ENCODE data around the gene POLG. TPM values are rescaled to one million over a fixed set of nuclear protein-coding genes. Genes with fewer than 3 reads are reported as not detected.
A peak's percentile ranks its signal among the peaks of the same experiment; 100 is the strongest.

Gene POLG
- total RNA-seq, 1 experiment from 2014 or later: 83.5 TPM

DNA sequence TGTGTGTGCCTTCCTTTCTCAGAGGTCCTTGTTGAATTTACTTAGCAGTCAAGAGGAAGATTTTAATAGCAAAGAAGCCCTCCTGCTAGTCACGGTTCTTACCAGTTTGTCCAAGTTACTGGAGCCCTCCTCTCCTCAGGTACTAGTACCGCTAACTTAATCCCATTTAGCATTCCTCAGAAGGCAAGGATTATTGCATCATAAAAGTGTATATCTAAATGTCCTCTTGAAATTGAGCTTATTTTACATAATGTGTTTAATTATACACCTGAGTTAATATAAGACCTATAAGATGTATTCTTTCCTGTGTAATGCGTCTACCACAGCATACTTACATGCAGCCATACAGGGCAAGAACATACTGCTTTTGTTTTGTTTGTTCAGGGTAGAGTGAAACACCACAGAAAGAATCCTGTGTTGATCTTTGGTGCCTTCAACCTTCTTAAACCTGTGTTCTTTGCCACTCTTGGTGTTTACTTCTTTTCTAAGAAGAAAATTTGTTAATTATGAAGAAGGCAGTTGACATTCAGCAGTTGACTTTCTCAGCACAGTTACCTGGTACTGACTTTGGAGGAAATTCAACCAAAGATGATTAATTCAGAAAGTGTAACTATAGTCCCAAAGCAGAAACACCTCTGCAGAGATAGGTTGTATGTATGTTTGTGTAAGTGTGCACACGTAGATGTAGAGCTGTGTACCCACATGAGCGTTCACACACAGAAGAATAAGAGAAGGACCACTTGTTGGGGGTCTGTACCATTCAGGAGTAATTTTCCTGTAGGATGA lies 33.1 kb downstream of the POLG start:
- Histone ChIP-seq H2AFZ (ENCODE audit: low read length) (no peak overlapping the region), H3K36me3 (ENCODE audit: low read depth, low read length) (peaks cover 59% of the 10 kb centered on the region), H3K4me1 (ENCODE audit: insufficient read depth, low read length) (no peaks in the 10 kb centered on the region), H3K79me2 (ENCODE audit: low read length) (no peaks in the 10 kb centered on the region), H3K9ac (ENCODE audit: low read length) (no peak overlapping the region), H4K20me1 (ENCODE audit: low read length) (no peaks in the 10 kb centered on the region), H3K4me2 (ENCODE audit: low read length) (no peak overlapping the region), H3K9me3 (ENCODE audit: low read length) (no peaks in the 10 kb centered on the region), H3F3A (ENCODE audit: low read length, unreplicated experiment) (no peaks in the 10 kb centered on the region), H3K4me3 (ENCODE audit: low read length) (no peak overlapping the region), H3K27me3 (ENCODE audit: low read length) (no peaks in the 10 kb centered on the region), H3K27ac (ENCODE audit: low read length) (no peak overlapping the region), H3K9me2 (replicated peaks; ENCODE audit: low read length) (no peaks in the 10 kb centered on the region)
- POLR2A ChIA-PET (ENCODE audit: unreplicated experiment): no interaction called here
- intact Hi-C loops (cut with micrococcal nuclease): no loop called here
- CTCF ChIA-PET: interaction anchor here (2.1 kb wide), 1 partner anchor 95 kb away, joined by 24 read pairs; no protein-coding TSS in a partner anchor
- DNase-seq (no peak), ATAC-seq (no peak)
- TF ChIP-seq EZH2phosphoT487 (IDR thresholded peaks at IDR 0.05; ENCODE audit: borderline replicate concordance, low read length): no peak
- TF ChIP-seq, protein P1, sequence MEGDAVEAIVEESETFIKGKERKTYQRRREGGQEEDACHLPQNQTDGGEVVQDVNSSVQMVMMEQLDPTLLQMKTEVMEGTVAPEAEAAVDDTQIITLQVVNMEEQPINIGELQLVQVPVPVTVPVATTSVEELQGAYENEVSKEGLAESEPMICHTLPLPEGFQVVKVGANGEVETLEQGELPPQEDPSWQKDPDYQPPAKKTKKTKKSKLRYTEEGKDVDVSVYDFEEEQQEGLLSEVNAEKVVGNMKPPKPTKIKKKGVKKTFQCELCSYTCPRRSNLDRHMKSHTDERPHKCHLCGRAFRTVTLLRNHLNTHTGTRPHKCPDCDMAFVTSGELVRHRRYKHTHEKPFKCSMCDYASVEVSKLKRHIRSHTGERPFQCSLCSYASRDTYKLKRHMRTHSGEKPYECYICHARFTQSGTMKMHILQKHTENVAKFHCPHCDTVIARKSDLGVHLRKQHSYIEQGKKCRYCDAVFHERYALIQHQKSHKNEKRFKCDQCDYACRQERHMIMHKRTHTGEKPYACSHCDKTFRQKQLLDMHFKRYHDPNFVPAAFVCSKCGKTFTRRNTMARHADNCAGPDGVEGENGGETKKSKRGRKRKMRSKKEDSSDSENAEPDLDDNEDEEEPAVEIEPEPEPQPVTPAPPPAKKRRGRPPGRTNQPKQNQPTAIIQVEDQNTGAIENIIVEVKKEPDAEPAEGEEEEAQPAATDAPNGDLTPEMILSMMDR (conservative IDR thresholded peaks at IDR 0.05; ENCODE audit: low read depth, low read length): no peak
- no peak for TF ChIP-seq EZH2 (IDR thresholded peaks at IDR 0.05; ENCODE audit: low read length, unreplicated experiment)
- BruUV-seq (replicated peaks): no TSS peak

DNA sequence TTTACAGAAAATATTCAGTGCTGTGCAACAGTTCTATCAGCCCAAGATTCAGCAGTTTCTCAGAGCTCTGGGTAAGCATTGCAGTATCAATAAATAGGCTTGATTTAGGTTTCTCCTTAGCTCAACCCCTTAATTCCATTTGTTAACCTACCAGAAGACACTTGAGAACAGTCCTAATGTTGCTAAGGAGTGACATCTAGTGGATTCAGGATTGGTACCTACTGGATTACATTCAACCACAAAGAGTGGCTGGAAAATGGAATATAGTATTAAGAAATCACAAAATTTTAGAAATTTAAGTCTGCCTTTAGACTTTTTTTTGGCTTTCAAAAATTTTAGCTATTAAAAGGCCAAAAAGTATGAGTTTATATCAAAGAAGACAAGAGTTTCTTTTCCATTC lies 34.7 kb downstream of the POLG start:
- no peaks in the 10 kb centered on the region for H3K79me2 ChIP-seq (ENCODE audit: low read length)
- ChIA-PET POLR2A (ENCODE audit: unreplicated experiment) (no interaction called here), CTCF (interaction anchor here (0.6 to 2.1 kb wide), 5 partner anchors 77 to 247 kb away, joined by 3 to 24 read pairs (median 3); no protein-coding TSS in a partner anchor)
- no peak overlapping the region for H2AFZ ChIP-seq (ENCODE audit: low read length)
- no peaks in the 10 kb centered on the region for H3K9me2 ChIP-seq (replicated peaks; ENCODE audit: low read length)
- no peak overlapping the region for H3K4me3 ChIP-seq (ENCODE audit: low read length)
- intact Hi-C loops (cut with micrococcal nuclease): loop anchor here (1.0 kb wide), 1 partner anchor 93 kb away; no protein-coding TSS in a partner anchor
- H3K36me3 ChIP-seq (ENCODE audit: low read depth, low read length): peaks cover 46% of the 10 kb centered on the region
- DNase-seq: peak; percentile 23
- no peaks in the 10 kb centered on the region for H3K27me3 ChIP-seq (ENCODE audit: low read length)
- no TSS peak for BruUV-seq (replicated peaks)
- no peak overlapping the region for H3K9ac ChIP-seq (ENCODE audit: low read length)
- H3K4me2 ChIP-seq (ENCODE audit: low read length): no peak overlapping the region
- H4K20me1 ChIP-seq (ENCODE audit: low read length): no peaks in the 10 kb centered on the region
- H3K27ac ChIP-seq (ENCODE audit: low read length): no peak overlapping the region
- no peaks in the 10 kb centered on the region for H3K4me1 ChIP-seq (ENCODE audit: insufficient read depth, low read length)
- no peaks in the 10 kb centered on the region for H3F3A ChIP-seq (ENCODE audit: low read length, unreplicated experiment)
- peak; percentile 71; the same call in 1 of the 2 replicates for ATAC-seq
- no peaks in the 10 kb centered on the region for H3K9me3 ChIP-seq (ENCODE audit: low read length)
- no peak for TF ChIP-seq EZH2 (IDR thresholded peaks at IDR 0.05; ENCODE audit: low read length, unreplicated experiment)
- TF ChIP-seq, protein P1 (conservative IDR thresholded peaks at IDR 0.05; ENCODE audit: low read depth, low read length): peak; percentile 42

DNA sequence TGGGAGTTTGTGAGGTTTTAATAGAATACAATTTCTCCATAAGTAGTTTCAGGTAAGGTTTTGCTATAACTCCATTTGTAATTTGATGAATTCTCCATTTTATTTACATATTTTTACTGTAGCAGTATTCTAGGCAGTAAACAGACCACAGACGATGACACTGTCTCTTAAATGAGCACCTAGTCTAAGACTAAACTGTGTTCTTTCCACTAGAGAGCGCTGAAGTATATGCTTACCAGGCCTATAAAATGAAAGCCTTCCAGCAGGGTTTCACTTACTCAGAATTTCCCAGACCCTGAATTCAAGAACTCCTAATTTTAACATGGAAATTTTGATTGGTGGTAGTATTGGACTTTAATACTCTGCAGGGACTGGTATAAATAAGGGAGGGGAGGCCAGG lies 41.6 kb downstream of the POLG start:
- BruUV-seq (replicated peaks): no TSS peak
- Histone ChIP-seq H3K4me3 (ENCODE audit: low read length) (no peak overlapping the region), H3K9ac (ENCODE audit: low read length) (no peak overlapping the region), H3K4me2 (ENCODE audit: low read length) (no peak overlapping the region), H3F3A (ENCODE audit: low read length, unreplicated experiment) (no peaks in the 10 kb centered on the region), H3K79me2 (ENCODE audit: low read length) (no peaks in the 10 kb centered on the region), H3K27ac (ENCODE audit: low read length) (no peak overlapping the region), H3K4me1 (ENCODE audit: insufficient read depth, low read length) (no peaks in the 10 kb centered on the region), H2AFZ (ENCODE audit: low read length) (no peak overlapping the region), H3K36me3 (ENCODE audit: low read depth, low read length) (peaks cover 44% of the 10 kb centered on the region), H3K9me3 (ENCODE audit: low read length) (no peaks in the 10 kb centered on the region), H4K20me1 (ENCODE audit: low read length) (no peaks in the 10 kb centered on the region), H3K27me3 (ENCODE audit: low read length) (no peaks in the 10 kb centered on the region), H3K9me2 (replicated peaks; ENCODE audit: low read length) (no peaks in the 10 kb centered on the region)
- CTCF ChIA-PET: no interaction called here
- DNase-seq: no peak
- intact Hi-C loops (cut with micrococcal nuclease): no loop called here
- no peak for ATAC-seq
- TF ChIP-seq EZH2phosphoT487 (IDR thresholded peaks at IDR 0.05; ENCODE audit: borderline replicate concordance, low read length): no peak
- TF ChIP-seq, protein P1 (conservative IDR thresholded peaks at IDR 0.05; ENCODE audit: low read depth, low read length): peak; percentile 32; the same call in 1 of the 2 replicates
- POLR2A ChIA-PET (ENCODE audit: unreplicated experiment): no interaction called here

All from PC-3 (cell line).